HG02759 (cell line): Measurements from ENCODE around the gene AUTS2.

ENCODE experiments used
- ATAC-seq: cut with Tn5 transposase; IDR thresholded peaks from one replicate; pipeline ENCODE4 v1.9.1; 2021; ENCODE audit warnings: mild to moderate bottlenecking, moderate library complexity; ENCODE audit not compliant: unreplicated experiment

Gene AUTS2

DNA sequence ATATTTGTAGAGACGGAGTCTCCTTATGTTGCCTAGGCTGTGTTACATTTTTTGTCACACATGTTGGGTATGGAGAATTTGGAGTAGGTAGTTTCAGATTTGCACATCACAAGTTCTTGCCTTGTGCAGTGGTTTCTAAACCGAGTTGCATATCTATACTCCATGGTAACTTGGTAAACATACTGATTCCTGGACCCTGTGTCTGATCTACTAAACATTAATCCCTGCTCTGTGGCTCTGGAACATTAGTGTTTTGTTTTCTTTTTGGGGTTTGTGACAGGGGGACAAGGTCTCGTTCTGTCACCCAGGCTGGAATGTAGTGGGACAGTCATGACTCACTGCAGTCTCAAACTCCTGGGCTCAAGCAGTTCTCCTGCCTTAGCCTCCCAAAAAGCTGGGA, 24.7 kb downstream of the AUTS2 start:
- no peak for ATAC-seq

DNA sequence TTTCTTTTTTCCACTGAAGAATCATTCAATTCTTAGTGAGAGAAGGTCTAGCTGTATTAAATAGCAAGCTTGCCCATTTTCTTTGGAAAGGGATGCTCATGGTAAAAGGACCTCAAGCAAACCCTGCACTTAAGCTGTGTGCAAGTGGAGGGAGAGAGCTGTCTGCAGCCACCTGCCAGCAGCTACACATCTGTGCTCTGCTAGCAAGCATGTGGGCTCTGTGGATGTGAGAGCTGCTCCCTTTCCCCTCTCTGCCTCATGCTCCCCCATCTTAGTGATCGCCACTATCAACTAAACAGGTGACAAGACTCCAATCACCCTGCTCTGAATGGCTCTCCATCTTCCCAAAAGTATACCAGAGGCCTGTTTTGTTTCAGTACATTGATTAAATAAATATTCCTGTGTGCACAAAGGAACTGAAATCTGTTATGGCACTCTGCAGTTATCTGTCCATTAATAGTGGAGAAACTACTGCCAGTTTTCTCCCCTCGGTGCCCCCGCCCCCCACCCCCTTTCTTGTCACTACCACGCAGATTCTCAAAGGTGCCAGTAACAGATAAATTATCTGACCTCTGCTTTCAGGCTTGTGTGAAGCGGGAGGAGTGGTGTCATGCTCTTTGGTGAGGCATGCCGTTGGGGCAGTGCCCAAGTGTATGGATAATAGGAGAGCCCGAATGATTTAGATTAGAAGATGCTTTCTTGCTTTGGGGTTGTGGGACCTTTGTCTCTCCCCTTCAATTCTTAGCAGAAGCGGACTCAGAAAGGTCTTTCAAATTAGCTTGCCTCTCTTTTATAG, 26.4 kb downstream of the AUTS2 start:
- ATAC-seq: no peak

DNA sequence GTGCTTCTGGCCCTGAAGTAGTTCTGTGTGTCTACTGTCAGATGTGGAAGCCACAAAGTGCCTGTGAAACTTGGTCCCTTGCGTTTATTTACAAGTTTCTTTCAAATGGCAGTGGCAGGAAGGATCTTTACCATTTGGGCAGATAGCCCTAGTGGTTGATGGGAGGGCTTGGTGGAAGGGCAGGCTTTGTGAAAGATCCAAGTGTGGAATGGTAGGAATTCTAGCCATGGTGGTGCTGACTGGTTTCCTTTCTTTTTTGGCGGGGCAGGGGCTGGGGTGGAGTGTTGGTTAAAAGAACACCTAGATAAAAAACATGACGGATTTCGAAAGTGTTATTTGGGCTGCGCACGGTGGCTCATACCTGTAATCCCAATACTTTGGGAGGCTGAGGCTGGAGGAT, 27.0 kb downstream of the AUTS2 start:
- ATAC-seq: no peak

DNA sequence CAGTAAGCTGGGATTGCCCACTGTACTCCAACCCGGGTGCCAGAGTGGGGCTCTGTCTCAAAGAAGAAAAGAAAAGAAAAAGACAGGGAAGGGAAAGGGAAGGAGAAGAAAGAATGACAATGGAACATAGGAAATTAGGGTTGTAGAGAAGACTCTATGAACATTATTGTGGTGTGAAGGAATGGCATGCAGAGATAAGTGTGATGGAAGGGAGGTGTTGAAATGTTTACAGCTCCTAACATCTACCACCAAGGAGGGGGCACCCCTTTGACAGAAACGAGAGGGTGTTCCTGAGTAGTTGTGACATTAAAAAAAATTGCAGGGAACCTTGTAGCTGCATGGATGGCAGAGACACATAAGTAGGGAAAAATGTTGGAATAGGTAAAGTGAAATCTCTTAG, 27.5 kb downstream of the AUTS2 start:
- ATAC-seq: no peak

DNA sequence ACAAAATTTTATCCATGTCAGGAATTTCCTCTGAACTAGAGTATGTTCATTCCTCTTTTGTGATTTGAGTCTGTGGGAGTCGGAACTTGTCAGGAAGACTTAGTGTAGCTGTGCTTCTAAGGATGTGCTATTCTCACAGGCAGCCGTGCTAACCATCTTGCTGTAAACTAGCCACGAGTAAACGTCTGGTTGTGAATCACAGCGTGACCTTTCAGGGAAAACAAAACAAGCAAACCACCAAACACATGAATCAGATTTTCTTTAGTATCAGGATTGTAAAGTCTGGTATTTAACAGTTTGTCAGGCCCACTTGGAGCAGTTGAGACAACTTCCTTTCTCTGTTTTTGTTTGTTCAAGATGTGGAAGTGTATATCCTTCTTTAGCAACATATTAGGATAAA, 32.0 kb downstream of the AUTS2 start:
- ATAC-seq: no peak

DNA sequence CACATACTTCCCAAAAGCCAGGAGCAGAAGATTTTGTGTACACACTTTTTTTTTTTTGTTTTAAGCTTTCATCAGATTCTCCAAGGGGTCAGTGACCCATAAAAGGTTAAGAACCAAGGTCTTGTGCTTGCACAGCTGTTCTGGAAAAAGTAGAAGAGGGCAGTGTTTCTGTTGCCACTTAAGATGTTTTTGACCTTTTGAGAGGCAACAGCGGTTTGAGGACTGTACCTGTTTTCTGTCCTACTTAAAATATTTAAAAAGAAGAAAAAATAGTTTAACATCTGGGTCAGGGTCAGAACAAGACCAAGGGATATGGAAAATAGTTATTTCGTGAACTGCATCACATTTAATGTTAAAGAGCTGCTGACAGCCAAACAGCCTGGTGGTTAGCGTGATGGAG, 32.9 kb downstream of the AUTS2 start:
- ATAC-seq: no peak

DNA sequence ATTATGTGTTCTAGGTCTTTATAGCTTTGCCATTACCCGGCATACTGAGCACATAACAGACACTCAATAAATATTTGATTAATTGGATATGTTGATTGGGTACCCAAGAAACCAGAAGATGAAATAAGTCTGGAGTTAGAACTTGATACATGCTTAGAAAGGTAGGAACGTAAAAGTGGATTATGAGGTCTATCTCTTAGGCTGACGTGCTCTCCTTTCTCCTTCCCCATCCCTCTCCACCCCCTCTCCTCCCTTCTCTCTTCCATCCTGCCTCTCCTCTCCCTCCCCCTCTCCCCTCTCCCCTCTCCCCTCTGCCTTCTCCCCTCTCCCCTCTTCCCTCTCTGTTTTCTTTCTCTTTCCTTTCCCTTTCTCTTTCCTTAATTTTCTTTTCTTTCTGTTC, 34.0 kb downstream of the AUTS2 start:
- ATAC-seq: no peak

DNA sequence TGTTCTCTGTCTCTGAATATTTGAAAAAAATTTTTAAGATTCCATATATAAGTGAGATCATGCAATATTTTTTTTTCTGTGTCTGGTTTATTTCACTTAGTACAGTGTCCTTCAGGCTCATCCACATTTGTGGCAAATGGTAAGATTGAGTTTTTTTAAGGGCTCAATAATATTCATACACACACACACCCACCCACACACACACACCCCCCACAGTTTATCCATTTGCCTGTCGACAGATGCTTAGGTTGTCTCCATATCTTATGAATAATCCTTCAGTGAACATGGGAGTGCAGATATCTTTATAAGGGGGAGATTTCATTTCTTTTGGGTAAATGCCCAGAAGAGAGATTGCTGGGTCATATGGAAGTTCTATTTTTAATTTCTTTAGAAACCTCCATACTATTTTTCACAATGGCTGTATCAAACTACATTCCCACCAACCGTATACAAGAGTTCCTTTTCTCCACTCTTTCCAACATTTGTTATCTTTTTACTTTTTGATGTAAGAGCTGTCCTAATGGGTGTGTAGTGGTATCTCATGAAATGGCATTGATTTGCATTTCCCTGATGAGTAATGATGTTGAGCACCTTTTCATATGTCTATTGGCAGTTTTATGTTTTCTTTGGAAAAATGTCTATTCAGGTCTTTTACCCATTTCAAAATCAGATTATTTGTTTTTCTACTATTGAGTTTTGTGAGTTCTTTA, 35.0 kb downstream of the AUTS2 start:
- ATAC-seq: no peak

DNA sequence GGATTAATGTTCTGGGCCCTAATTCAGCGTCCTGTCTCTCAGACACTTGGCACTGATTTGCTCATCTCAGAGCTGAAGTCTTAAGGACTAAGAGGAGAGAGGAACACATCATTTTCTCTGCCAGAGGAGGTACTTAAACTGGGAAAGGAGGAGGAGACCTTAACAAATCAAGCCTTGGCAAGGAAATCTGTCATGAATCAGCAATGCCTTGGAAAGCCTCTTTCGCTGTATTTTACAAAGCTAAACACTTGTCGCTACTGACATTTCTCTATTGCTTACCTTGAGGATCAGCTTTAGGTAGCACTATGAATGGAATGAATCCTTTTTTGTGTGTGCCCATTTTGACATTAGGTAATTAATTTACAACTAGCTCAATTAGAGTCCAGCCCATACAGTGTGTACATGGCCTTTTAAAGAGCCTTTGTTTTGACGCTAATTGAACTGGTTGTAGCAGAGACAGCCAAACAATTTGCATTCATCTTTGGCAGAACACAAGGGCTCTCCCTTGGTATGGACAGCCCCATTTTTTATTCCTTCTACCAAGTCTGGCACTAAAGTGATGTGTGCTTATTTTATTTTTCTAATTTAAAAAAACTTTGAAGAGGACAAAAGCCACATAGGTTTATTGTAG, 37.4 kb downstream of the AUTS2 start:
- no peak for ATAC-seq

DNA sequence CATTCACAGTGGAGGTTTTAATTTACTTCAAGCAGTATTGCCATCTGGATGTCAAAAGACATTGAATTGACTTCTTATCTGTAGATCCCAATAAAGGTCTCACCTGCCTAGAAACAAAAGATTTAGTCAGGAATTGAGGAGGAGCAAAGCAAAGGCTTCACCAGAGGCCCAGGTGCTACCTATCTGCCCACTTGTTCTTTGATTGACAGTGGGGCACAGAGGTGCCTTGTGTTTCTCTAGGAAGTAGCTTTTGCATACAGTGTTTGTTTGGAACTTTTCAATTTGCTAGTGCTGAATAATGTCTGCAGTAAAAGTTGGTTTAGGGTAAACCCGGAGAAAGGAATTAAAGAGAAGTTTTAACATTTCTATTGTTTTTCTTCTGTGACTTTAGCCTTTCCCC, 40.4 kb downstream of the AUTS2 start:
- no peak for ATAC-seq

DNA sequence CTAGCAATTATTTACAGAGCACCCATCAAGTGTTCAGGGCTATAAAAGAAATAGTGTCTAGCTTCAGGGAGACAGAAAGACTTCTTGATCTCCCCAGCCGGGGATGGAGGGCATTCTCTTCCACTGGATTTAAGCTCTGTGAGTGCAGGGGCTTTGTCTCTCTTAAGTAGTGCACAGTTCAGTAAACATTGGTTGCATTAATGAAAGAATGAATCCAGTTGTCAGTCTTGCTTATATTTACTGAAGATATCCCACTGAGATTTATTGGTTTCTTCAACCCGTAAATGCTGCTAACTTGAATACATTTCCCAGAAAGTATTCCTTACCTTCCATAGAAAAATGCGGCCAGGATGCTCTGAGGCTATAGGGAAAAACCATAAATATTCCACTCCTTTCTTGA, 41.9 kb downstream of the AUTS2 start:
- no peak for ATAC-seq

DNA sequence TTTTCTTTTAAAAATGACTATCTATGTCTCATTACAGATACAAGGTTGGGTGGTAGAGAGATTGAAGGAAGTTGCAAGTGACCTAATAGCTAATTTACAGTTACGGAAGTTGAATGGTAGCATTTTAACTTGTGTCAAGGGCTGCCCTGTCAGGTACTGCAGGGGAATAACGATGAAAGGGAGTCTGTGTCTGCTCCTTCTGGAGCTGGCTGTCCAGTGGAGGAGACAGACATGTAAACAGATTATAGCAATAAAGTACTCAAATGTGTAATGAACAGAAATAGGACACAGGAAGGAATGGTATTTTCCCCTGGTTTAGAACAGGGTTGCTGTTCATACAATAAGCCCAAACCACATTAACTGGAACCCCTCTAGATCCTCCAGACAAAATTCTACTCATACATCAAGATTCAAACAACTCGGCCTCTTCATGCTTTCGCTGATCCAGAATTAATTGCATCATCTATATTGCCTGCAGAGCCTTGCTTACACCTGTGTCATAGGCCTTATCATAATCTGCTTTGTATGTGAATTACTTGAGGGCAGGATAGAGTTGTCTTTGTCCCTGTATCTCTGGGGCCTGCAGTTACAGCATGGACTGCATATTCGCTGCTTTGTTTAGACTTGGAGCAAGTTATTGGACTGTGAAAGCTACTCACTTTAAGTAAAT, 42.8 kb downstream of the AUTS2 start:
- no peak for ATAC-seq

DNA sequence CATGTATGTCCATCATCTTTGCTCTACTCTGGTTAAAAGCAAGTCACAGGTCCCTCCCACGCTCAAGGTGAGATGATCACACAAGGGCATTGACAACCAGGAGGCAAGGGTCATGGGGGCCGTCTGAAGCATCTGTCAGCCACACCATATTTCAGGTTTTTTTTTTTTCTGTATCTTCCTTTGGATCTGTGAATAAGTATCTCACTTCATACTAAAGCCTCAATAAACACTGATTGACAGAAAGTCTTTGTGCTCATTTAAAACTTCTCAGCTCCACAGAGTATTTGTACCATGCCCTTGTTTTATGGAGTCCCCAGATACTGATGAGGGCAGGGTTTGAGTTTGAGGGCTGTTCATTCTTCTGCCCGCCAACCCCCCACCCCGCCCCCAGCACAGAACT, 45.0 kb downstream of the AUTS2 start:
- ATAC-seq: no peak

DNA sequence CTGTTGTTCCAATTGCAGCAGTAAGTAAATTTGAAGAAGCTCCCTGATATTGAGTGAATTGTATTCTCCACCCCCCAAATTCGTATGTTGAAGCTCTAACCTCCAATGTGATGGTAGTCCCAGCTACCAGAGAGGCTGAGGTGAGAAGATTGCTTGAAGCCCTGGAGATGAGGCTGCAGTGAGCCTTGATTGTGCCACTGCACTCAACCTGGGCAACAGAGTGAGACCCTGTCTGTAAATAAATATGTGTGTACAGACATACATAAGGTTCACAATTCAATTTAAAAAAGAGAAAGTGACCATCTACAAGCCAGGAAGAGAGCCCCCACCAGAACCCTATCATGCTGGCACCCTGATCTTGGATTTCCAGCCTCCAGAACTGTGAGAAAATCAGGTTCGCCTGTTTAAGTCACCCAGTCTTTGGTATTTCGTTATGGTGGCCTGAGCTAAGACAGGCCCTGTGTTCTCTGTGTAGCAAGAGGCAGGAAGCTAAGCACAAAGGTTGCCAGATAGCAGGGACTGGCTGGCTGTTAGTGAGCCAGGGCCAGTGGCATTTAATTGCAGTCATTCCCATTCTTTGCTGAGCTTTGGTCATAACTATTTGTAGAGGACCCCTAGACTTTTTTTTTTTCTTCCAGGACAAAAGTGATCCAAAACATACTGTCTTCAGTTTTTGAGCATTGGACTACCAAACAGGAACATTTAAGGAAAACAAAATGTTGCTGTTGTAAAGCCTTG, 45.6 kb downstream of the AUTS2 start:
- no peak for ATAC-seq

DNA sequence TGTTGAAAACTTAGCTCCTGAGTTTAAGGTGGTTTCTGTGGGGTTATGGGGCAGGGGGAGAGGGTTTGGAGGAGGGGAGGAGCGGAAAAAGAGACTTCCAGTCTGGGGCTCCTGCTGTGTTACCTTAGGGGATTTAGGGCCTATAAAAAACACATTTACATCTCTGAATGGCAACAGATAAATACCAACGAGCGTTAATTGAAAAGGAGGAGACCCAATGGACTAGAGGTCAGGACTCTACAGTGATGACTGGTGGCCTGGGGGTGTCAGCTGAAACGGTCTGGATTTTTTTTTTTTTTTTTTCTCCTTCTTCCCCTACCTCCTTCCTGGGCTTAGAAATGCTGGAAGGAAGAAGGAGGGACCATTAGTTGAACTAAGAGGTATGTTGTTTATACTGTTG, 47.4 kb downstream of the AUTS2 start:
- ATAC-seq: no peak

DNA sequence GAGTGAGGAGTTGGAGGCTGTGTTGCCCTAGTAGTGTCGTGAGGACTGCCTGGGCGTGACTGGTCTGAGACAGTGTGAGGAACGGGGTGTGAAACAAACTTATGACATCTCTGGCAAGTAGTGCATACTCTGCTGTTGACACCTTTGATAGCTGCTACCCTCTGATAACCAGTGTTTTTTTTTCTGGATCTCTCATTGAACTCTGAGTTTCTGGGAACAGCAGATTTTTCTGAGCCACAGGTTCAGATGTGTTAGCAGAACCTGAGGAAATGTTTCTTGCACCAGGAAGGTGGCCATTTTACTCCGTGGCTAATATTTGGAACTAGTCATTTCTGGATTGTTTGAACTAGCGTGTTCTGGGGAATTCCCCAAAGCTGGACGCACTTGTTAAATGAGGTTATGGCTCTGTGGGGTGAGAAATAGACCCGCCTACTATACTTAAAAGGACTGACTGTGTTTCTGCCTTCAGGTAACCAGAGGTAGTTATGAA, 52.9 kb downstream of the AUTS2 start:
- peak; percentile 82 for ATAC-seq

DNA sequence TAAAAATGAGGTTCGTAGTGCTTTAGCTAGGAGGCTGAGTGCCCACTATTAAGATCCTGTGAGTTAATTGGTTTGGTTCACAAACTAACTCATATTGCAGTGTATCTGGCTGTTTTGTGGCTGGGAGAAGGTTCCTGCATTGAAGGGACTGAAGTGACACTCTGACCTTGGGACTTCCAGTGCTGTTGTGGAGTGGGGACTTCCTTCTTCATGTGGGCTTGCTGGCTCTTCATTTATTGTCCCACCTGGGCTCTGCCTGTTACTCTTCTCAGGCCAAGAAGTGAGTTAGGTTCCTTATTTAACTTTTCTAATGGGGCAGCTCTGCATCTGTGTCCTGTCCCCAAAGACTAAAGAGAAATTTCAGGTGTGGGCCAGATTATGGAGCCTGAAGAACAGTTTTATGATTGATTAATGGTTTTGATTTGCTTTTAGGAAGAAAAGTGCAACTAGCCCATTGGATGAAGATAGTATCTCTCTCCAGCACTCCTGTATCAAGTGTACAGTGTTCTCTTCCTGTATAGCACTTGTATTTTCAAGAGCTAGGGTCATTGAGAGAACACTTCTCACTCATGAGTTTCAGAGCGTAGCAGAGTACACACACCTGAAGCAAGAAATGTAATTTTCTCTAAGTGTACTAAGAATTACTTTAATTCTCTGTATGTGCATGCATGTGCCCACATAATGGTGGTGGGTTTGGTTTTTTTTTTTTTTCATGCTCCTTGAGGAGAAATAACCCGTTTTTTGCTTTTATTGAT, 54.8 kb downstream of the AUTS2 start:
- no peak for ATAC-seq

DNA sequence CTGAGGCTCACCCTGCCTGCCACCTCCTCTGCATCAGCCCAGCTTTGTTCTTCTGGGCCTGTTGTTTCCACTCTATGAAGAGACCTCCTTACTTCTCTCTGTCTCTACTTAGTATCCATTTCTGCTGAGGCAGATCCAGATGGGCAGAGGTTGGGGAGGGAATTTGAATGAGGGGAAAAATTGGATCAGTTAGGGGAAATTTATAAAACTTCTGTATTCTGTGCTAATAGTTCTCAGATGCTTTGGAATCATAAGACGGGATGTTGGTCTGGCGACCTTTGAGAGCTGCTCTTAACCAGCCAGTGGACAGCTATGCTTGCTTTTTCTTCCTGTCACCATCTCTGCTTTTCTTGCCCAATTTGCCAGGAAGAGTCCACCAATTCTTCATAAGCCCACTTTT, 55.5 kb downstream of the AUTS2 start:
- no peak for ATAC-seq

DNA sequence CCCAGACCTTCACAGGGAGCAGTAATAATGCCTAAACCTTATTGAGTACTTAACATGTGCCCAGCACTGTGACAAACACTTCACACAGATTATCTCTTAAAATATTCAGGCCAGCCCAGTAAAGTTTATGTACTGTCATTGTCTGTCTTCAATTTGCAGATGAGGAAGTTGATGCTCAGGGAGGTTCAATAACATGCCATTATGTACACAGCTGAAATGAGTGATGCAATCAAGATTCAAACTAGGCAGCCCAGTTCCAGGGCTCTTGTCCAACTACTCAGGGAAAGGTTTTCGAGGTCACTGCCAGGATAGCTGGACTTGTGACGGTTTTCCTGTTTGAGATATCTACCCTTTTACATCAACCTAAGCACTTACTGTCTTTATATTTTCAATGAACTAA, 56.1 kb downstream of the AUTS2 start:
- no peak for ATAC-seq
